HCT116 (cell line): Measurements from ENCODE around the gene NOXO1. TPM values are rescaled to one million over a fixed set of nuclear protein-coding genes. Genes with fewer than 3 reads are reported as not detected.

Source experiments
- ATAC-seq: fragments of 200-7000 bp; cut with Tn5 transposase; 2 replicates; pipeline ENCODE4 v1.9.1; 2020; ENCODE audit warnings: mild to moderate bottlenecking, moderate library complexity
- BruUV-seq: library from RNA; stranded (reverse); fragments of 400-500 nt; replicated peaks from 2 replicates; lab custom pipeline; 2021; lab: Mats Ljungman, UMichigan
- CTCF ChIA-PET: fragments of 300-600 bp; sonication (Branson Sonifier 250); formaldehyde crosslinking; loops from one replicate; lab custom pipeline; 2021; ENCODE audit warnings: antibody characterized with exemption; lab: Charles Lee
- POLR2A ChIA-PET: fragments of 300-600, 350-600 bp; sonication (Branson Sonifier 250); formaldehyde crosslinking; loops from one replicate; lab custom pipeline; 2021; ENCODE audit warnings: antibody characterized with exemption; lab: Charles Lee
- RAD21 ChIA-PET, 2 experiments: fragments of 300-600 bp; sonication (Branson Sonifier 250); formaldehyde crosslinking; loops; one replicate each; lab custom pipeline; 2023; ENCODE audit warnings: low total read pairs in 2 of 2; ENCODE audit not compliant: uncharacterized antibody in 2 of 2, unreplicated experiment in 2 of 2, low non-redundant PET in 1 of 2; lab: Charles Lee
- DNase-seq: peaks from one replicate; pipeline ENCODE4 v3.0.0-alpha.2; 2010; ENCODE audit warnings: low read depth, low spot score
- H2AFZ ChIP-seq: fragments of 200-600 bp; shearing (Covaris generic), sonication (generic); 2 replicates; pipeline ENCODE4 v1.6.1; 2017; ENCODE audit warnings: low read depth, mixed run types, mixed read lengths, antibody characterized with exemption, low read length; ENCODE audit not compliant: poor library complexity, severe bottlenecking
- H3K27ac ChIP-seq: 2 replicates; pipeline ENCODE4 v1.5.1; 2012; ENCODE audit warnings: low read depth, low read length
- H3K27me3 ChIP-seq: fragments of 200-600 bp; sonication (generic); 2 replicates; pipeline ENCODE4 v1.6.1; 2016; ENCODE audit warnings: mixed run types, low read length, mixed read lengths; ENCODE audit not compliant: insufficient read depth
- H3K36me3 ChIP-seq, 2 experiments: fragments of 200-500 bp in 1 of 2; fragments of 200-600 bp in 1 of 2; sonication (Bioruptor generic) in 1 of 2; sonication (generic) in 1 of 2; 2 replicates each; pipeline versions ENCODE4 v1.5.1 to v1.6.1; 2014 to 2016; ENCODE audit warnings: low read length in 2 of 2, inconsistent platforms in 1 of 2, mixed read lengths in 1 of 2, mixed run types in 1 of 2; ENCODE audit not compliant: insufficient read depth in 2 of 2, control insufficient read depth in 1 of 2
- H3K4me1 ChIP-seq, 2 experiments: fragments of 200-600 bp in 1 of 2; sonication (generic) in 1 of 2; 2 replicates each; pipeline versions ENCODE4 v1.5.1 to v1.6.1; 2012 to 2017; ENCODE audit warnings: low read length in 2 of 2, inconsistent platforms in 1 of 2, mild to moderate bottlenecking in 1 of 2, mixed read lengths in 1 of 2, mixed run types in 1 of 2, moderate library complexity in 1 of 2; ENCODE audit not compliant: insufficient read depth in 2 of 2, control insufficient read depth in 1 of 2
- H3K4me2 ChIP-seq: fragments of 200-600 bp; sonication (generic); 2 replicates; pipeline ENCODE4 v1.6.1; 2017; ENCODE audit warnings: mixed run types, low read length, mixed read lengths
- H3K4me3 ChIP-seq, 2 experiments: fragments of 200-600 bp in 1 of 2; sonication (generic) in 1 of 2; replicated peaks in 1 of 2; 2 replicates each; pipeline ENCODE4 v1.5.1; 2011 to 2016; ENCODE audit warnings: low read length in 2 of 2, control low read depth in 1 of 2, low read depth in 1 of 2, mild to moderate bottlenecking in 1 of 2, mixed read lengths in 1 of 2, mixed run types in 1 of 2
- H3K79me2 ChIP-seq: fragments of 200-600 bp; sonication (generic); 2 replicates; pipeline ENCODE4 v1.6.1; 2017; ENCODE audit warnings: mild to moderate bottlenecking, mixed run types, low read length, moderate library complexity, mixed read lengths; ENCODE audit not compliant: insufficient read depth
- H3K9ac ChIP-seq: fragments of 200-600 bp; sonication (generic); 2 replicates; pipeline ENCODE4 v1.6.1; 2016; ENCODE audit warnings: low read length, mixed read lengths
- H3K9me2 ChIP-seq: fragments of 200-600 bp; sonication (generic), shearing (Covaris generic); 2 replicates; pipeline ENCODE4 v1.6.1; 2017; ENCODE audit warnings: mixed run types, mild to moderate bottlenecking, moderate library complexity; ENCODE audit not compliant: insufficient read depth
- H3K9me3 ChIP-seq, 2 experiments: fragments of 200-500 bp in 1 of 2; fragments of 200-600 bp in 1 of 2; sonication (Bioruptor generic) in 1 of 2; sonication (generic) in 1 of 2; 2 replicates each; pipeline ENCODE4 v1.6.1; 2014 to 2017; ENCODE audit warnings: low read length in 2 of 2, mixed read lengths in 2 of 2, inconsistent platforms in 1 of 2, low read depth in 1 of 2, mild to moderate bottlenecking in 1 of 2, mixed run types in 1 of 2, moderate library complexity in 1 of 2; ENCODE audit not compliant: control insufficient read depth in 1 of 2, insufficient read depth in 1 of 2
- H4K20me1 ChIP-seq: fragments of 200-600 bp; sonication (generic), shearing (Covaris generic); 2 replicates; pipeline ENCODE4 v1.6.1; 2017; ENCODE audit warnings: mixed run types, mild to moderate bottlenecking, moderate library complexity; ENCODE audit not compliant: insufficient read depth
- ATF3 ChIP-seq: IDR thresholded peaks from 2 replicates; pipeline ENCODE4 v1.6.1; 2012
- CBX3 ChIP-seq: IDR thresholded peaks from 2 replicates; pipeline ENCODE4 v1.6.1; 2012; ENCODE audit warnings: low read depth
- CEBPB ChIP-seq: IDR thresholded peaks from 2 replicates; pipeline ENCODE4 v1.6.1; 2012; ENCODE audit warnings: low read depth
- ELF1 ChIP-seq: IDR thresholded peaks from 2 replicates; pipeline ENCODE4 v1.6.1; 2012; ENCODE audit warnings: low read depth, borderline replicate concordance
- POLR2A ChIP-seq: IDR thresholded peaks from 2 replicates; pipeline ENCODE4 v1.7.0; 2011; ENCODE audit warnings: borderline replicate concordance; ENCODE audit not compliant: insufficient read depth, insufficient read length; ENCODE audit errors: extremely low read depth
- RAD21 ChIP-seq: IDR thresholded peaks from 2 replicates; pipeline ENCODE4 v1.6.1; 2012; ENCODE audit warnings: low read depth, mild to moderate bottlenecking
- SRF ChIP-seq: IDR thresholded peaks from 2 replicates; pipeline ENCODE4 v1.6.1; 2012; ENCODE audit warnings: low read depth
- YY1 ChIP-seq: IDR thresholded peaks from 2 replicates; pipeline ENCODE4 v1.6.1; 2011; ENCODE audit warnings: low read length, low read depth, moderate library complexity, mild to moderate bottlenecking; ENCODE audit not compliant: insufficient replicate concordance; ENCODE audit errors: extremely low read depth
- ZBTB33 ChIP-seq: IDR thresholded peaks from 2 replicates; pipeline ENCODE4 v1.6.1; 2011; ENCODE audit warnings: mild to moderate bottlenecking, low read length, moderate library complexity; ENCODE audit not compliant: insufficient replicate concordance; ENCODE audit errors: extremely low read depth
- ZNF274 ChIP-seq: fragments of 200-500 bp; sonication (Bioruptor generic); IDR thresholded peaks from 2 replicates; pipeline ENCODE4 v1.6.1; 2014; ENCODE audit warnings: mild to moderate bottlenecking, low read depth, low read length, inconsistent platforms
- intact Hi-C: fragments of 100-400 bp; cut with micrococcal nuclease; formaldehyde crosslinking; loops from 2 replicates; pipeline ENCODE4 v1.10.0; 2022
- total RNA-seq: library from RNA; stranded (reverse); gene quantifications from one replicate; pipeline ENCODE4 v1.2.1, GENCODE V29; 2021; ENCODE audit not compliant: unreplicated experiment

Gene NOXO1
- total RNA-seq, 1 experiment from 2014 or later, result 10.0 TPM

- no TSS peak for BruUV-seq
- no peaks in the 10 kb centered on the region for H3K9me3 ChIP-seq
- H3K27me3 ChIP-seq, result no peaks in the 10 kb centered on the region
- intact Hi-C loops, result loop anchor here (5.0 kb wide), 1 partner anchor 140 kb away; no protein-coding TSS in a partner anchor
- no peaks in the 10 kb centered on the region for H3K9me2 ChIP-seq
- CTCF ChIA-PET, result interaction anchor here (1.4 to 1.6 kb wide), 2 partner anchors 14 to 20 kb away, joined by 3 to 12 read pairs; no protein-coding TSS in a partner anchor
- H3K4me1 ChIP-seq, result peaks cover 13 to 38% of the 10 kb centered on the region in 2 experiments
- ATAC-seq, result no peak
- no peak overlapping the region for H3K9ac ChIP-seq
- H3K27ac ChIP-seq, result peak overlapping the region; percentile 19; the same call in 1 of the 2 replicates
- no peak overlapping the region for H3K4me2 ChIP-seq
- H3K4me3 ChIP-seq, result no peak overlapping the region
- TF ChIP-seq ATF3, result no peak
- TF ChIP-seq CBX3, result no peak
- TF ChIP-seq ELF1, result no peak
- TF ChIP-seq, all 23 proteins: peak for 0
- Histone ChIP-seq H3K79me2 (peaks cover 63% of the 10 kb centered on the region), H3K36me3 (peaks cover 23 to 53% of the 10 kb centered on the region in 2 experiments; a peak in 3 of 4 replicates), H4K20me1 (no peaks in the 10 kb centered on the region; the same call in 1 of the 2 replicates), H2AFZ (no peak overlapping the region)
- DNase-seq, result no peak
- ChIA-PET POLR2A (interaction anchor here (2.1 to 2.6 kb wide), 2 partner anchors 38 to 138 kb away, joined by 9 to 10 read pairs; partner anchors contain the start of gene RPS2), RAD21 (no interaction called here)
These were observed 21.3 kb upstream of the NOXO1 start for GRCh38 chr16:2002406-2003230.

GRCh38 chr16:2001456-2002355, 20.4 kb upstream of the NOXO1 start:
- no peak for DNase-seq
- Histone ChIP-seq H3K27ac (no peak overlapping the region), H4K20me1 (no peaks in the 10 kb centered on the region; the same call in 1 of the 2 replicates), H3K9me3 (no peaks in the 10 kb centered on the region), H3K4me3 (no peak overlapping the region), H3K9ac (no peak overlapping the region), H3K36me3 (peaks cover 25 to 58% of the 10 kb centered on the region in 2 experiments; a peak in 3 of 4 replicates), H3K9me2 (no peaks in the 10 kb centered on the region), H3K4me1 (peaks cover 8 to 32% of the 10 kb centered on the region in 2 experiments), H3K79me2 (peaks cover 54% of the 10 kb centered on the region), H2AFZ (no peak overlapping the region), H3K27me3 (no peaks in the 10 kb centered on the region), H3K4me2 (no peak overlapping the region)
- no TSS peak for BruUV-seq
- ChIA-PET RAD21 (no interaction called here), CTCF (no interaction called here), POLR2A (interaction anchor here (0.6 kb wide), 1 partner anchor 1409 kb away, joined by 3 read pairs; no protein-coding TSS in a partner anchor)
- no peak for ATAC-seq
- intact Hi-C loops, result loop anchor here (5.0 kb wide), 1 partner anchor 141 kb away; no protein-coding TSS in a partner anchor
- TF ChIP-seq SRF (no peak), POLR2A (no peak), CBX3 (no peak), YY1 (no peak), CEBPB (no peak), ZBTB33 (no peak), RAD21 (no peak), ZNF274 (no peak)
